ENCODE data around the gene CYTH2. TPM values are rescaled to one million over a fixed set of nuclear protein-coding genes. Genes with fewer than 3 reads are reported as not detected.

Gene CYTH2
- total and polyA plus RNA-seq, 7 donors = 21.8 to 45.2 (median 36.6) TPM

- Histone ChIP-seq H3K9me3 (no peaks in the 10 kb centered on the region), H3K27ac (peak within 1 kb of the TSS; percentile 94), H3K4me1 (peaks cover 19% of the 10 kb centered on the region), H3K4me3 (peak within 1 kb of the TSS; percentile 97), H3K36me3 (ENCODE audit: insufficient read depth in 1 of 2, low read depth in 1 of 2) (peaks cover 6 to 40% of the 10 kb centered on the region in 2 donors), H3K27me3 (ENCODE audit: insufficient read depth in 3 of 3, low read length in 2 of 3) (peaks cover 0 to 22% (median 17%) of the 10 kb centered on the region in 3 donors)
- intact Hi-C loops (cut with DNase I) = no loop called here
- no peak for TF ChIP-seq CTCF (IDR thresholded peaks at IDR 0.05)
- DNase-seq (peak; percentile 90 to 93), ATAC-seq (peak; percentile 90 to 94 (median 90))
- 0 to 1% (median 0%) methylated on average over 56 to 61 of the region's 61 CpGs for WGBS, 3 donors
Observed at GRCh38 chr19:48445606-48446481, 23.3 kb upstream of the CYTH2 start, which contains the start of gene GRWD1. Gene GRWD1, plus strand, starts transcription at chr19:48445983. Its CDS starts 23 bp downstream, at chr19:48446006.

- ATAC-seq (no peak), DNase-seq (no peak)
- peaks cover 19% of the 10 kb centered on the region for H3K4me1 ChIP-seq
- 70 to 75% (median 73%) methylated on average over 5 to 7 of the region's 7 CpGs for WGBS, 3 donors
- H3K4me3 ChIP-seq = peak overlapping the region; percentile 97
- no peaks in the 10 kb centered on the region for H3K9me3 ChIP-seq
- peaks cover 0 to 17% (median 15%) of the 10 kb centered on the region in 3 donors for H3K27me3 ChIP-seq (ENCODE audit: insufficient read depth in 3 of 3, low read length in 2 of 3)
- H3K36me3 ChIP-seq (ENCODE audit: insufficient read depth in 1 of 2, low read depth in 1 of 2) = peaks cover 12 to 48% of the 10 kb centered on the region in 2 donors
- intact Hi-C loops (cut with DNase I) = no loop called here
- H3K27ac ChIP-seq = peak overlapping the region; percentile 94
- no peak for TF ChIP-seq CTCF (IDR thresholded peaks at IDR 0.05)
Observed at GRCh38 chr19:48446579-48446978, 22.6 kb upstream of the CYTH2 start.

GRCh38 chr19:48448563-48448962, 20.6 kb upstream of the CYTH2 start:
- intact Hi-C loops (cut with DNase I) = no loop called here
- peaks cover 12 to 67% of the 10 kb centered on the region in 2 donors for H3K36me3 ChIP-seq (ENCODE audit: insufficient read depth in 1 of 2, low read depth in 1 of 2)
- no peak for TF ChIP-seq CTCF (IDR thresholded peaks at IDR 0.05)
- H3K4me3 ChIP-seq = no peak overlapping the region
- ATAC-seq (no peak), DNase-seq (no peak)
- H3K27ac ChIP-seq = no peak overlapping the region
- H3K4me1 ChIP-seq = peaks cover 28% of the 10 kb centered on the region
- H3K9me3 ChIP-seq = no peaks in the 10 kb centered on the region
- H3K27me3 ChIP-seq (ENCODE audit: insufficient read depth in 3 of 3, low read length in 2 of 3) = peaks cover 0 to 9% (median 6%) of the 10 kb centered on the region in 3 donors
- WGBS, 3 donors = 86 to 93% (median 92%) methylated on average over 4 of the region's 4 CpGs

- intact Hi-C loops (cut with DNase I) = no loop called here
- Histone ChIP-seq H3K4me1 (peaks cover 27% of the 10 kb centered on the region), H3K27me3 (ENCODE audit: insufficient read depth in 3 of 3, low read length in 2 of 3) (no peaks in the 10 kb centered on the region), H3K27ac (no peak overlapping the region), H3K4me3 (no peak overlapping the region), H3K36me3 (ENCODE audit: insufficient read depth in 1 of 2, low read depth in 1 of 2) (peaks cover 12 to 75% of the 10 kb centered on the region in 2 donors), H3K9me3 (no peaks in the 10 kb centered on the region)
- ATAC-seq (no peak), DNase-seq (no peak)
- TF ChIP-seq CTCF (IDR thresholded peaks at IDR 0.05) = no peak
- 92 to 93% (median 92%) methylated on average over 23 of the region's 23 CpGs for WGBS, 3 donors
Observed at GRCh38 chr19:48450441-48450840, 18.7 kb upstream of the CYTH2 start.
